ENCODE data around the gene ANKS1B. TPM values are rescaled to one million over a fixed set of nuclear protein-coding genes. Genes with fewer than 3 reads are reported as not detected.
"Not testable (repeated sequence)": the region's sequence is repeated elsewhere in the genome, so short reads cannot be mapped to it uniquely, and the experiment has no call there.

Gene ANKS1B
- total RNA-seq, 1 experiment from 2014 or later = 2.4 TPM

DNA sequence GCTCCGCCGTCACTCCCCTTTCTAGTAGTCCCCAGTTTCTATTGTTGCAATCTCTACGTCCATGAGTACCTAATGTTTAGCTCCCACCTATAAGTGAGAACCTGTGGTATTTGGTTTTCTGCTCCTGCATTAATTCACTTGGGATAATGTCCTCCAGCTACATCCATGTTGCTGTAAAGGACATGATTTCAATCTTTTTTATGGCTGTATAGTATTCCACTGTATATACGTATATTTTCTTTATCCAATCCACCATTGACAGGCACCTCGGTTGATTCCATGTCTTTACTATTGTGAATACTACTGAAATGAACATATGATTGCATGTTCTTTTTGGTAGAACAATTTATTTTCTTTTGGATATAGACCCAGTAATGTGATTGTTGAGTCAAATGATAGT is 114.7 kb downstream of the ANKS1B start:
- H3K4me1 ChIP-seq = no peaks in the 10 kb centered on the region
- no peak for DNase-seq
- H3K4me3 ChIP-seq = no peak overlapping the region
- no peaks in the 10 kb centered on the region for H3K27me3 ChIP-seq
- H3K27ac ChIP-seq = no peak overlapping the region
- H3K9me3 ChIP-seq (replicated peaks) = no peaks in the 10 kb centered on the region
- no peaks in the 10 kb centered on the region for H3K36me3 ChIP-seq

DNA sequence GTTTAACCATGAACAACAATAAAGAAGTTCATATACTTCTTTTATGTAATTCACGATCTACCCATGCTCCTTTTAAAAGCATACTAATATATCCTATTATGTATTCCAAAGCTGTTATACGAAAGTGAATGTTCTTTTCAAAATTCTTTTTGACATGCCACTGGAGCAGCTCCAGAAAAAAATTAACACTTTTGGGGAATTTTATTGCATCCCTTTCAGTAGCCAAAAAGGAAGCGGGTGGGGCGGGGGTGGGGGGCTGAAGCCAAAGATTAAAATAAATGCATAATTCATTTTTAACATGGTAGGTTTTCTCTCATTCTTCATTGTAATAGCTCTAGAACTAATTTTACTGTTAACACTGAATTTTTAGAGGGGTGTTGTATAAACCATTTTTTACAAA is 123.0 kb downstream of the ANKS1B start:
- Histone ChIP-seq H3K9me3 (replicated peaks) (no peaks in the 10 kb centered on the region), H3K4me1 (no peaks in the 10 kb centered on the region), H3K27me3 (no peaks in the 10 kb centered on the region), H3K36me3 (no peaks in the 10 kb centered on the region), H3K27ac (no peak overlapping the region), H3K4me3 (no peak overlapping the region)
- DNase-seq = no peak

DNA sequence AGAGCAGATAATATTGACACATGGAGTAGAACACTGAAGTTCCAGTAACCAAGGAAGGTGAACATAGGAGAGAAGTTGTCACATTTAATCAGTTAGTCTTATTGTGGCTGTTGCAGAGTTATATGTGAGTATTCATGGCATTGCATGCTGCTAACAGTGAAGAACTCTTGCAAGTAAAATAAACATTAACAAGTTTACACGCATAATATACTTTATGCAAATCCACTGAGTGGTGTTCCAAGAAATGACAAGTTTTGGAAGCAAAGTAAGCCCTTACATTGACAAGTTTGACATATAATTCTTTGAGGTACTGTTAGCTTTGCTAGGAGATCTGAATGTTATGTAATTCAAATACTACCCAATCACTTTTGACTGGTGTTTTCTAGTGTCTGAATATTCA is 125.6 kb downstream of the ANKS1B start:
- H3K4me3 ChIP-seq = no peak overlapping the region
- DNase-seq = no peak
- no peaks in the 10 kb centered on the region for H3K36me3 ChIP-seq
- no peaks in the 10 kb centered on the region for H3K27me3 ChIP-seq
- H3K4me1 ChIP-seq = no peaks in the 10 kb centered on the region
- H3K27ac ChIP-seq = no peak overlapping the region
- H3K9me3 ChIP-seq (replicated peaks) = no peaks in the 10 kb centered on the region

DNA sequence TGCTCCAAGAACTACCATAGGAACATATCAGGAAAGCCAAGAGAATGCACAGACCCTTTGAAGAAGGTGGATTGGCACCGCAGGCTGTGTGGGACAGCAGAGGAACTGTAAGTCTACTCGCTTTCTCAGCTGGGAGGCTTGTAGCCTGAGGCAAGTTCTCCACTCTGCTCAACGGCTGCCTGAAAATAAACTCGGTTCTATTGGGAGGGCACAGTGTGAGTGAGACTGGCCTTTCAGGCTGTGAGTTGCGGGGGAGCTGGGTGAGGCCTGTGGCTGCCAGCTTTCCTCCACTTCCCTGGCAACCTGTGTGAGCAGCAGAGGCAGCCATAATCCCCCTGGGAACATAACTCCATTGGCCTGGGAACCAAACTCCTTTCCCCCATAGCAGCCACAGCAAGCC is 132.1 kb downstream of the ANKS1B start:
- Histone ChIP-seq H3K9me3 (replicated peaks) (no peaks in the 10 kb centered on the region), H3K4me1 (no peaks in the 10 kb centered on the region), H3K36me3 (no peaks in the 10 kb centered on the region), H3K27me3 (no peaks in the 10 kb centered on the region), H3K27ac (no peak overlapping the region), H3K4me3 (no peak overlapping the region)
- peak; percentile 3 to 21 for DNase-seq

DNA sequence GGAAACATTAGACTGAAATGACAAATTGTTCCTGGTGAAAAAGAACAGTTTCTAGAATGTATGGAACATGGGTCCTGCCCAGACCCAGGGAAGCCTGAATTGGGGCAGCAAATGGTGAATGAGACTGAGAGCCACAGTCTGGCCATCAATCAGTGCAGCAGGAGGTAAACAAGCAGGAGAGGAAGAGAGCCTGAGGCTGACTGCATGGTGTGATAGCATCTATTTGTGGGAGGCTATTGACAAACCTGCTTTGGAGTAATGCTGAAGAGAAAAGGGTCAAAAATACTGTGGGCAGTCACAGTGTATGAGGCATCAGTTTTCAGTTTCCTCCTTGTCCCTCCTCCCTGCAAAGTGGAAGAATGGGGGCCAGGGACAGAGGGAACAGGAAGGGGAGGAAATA is 136.8 kb downstream of the ANKS1B start:
- Histone ChIP-seq H3K36me3 (no peaks in the 10 kb centered on the region), H3K9me3 (replicated peaks) (no peaks in the 10 kb centered on the region), H3K4me3 (no peak overlapping the region), H3K4me1 (no peaks in the 10 kb centered on the region), H3K27me3 (no peaks in the 10 kb centered on the region), H3K27ac (no peak overlapping the region)
- no peak for DNase-seq

DNA sequence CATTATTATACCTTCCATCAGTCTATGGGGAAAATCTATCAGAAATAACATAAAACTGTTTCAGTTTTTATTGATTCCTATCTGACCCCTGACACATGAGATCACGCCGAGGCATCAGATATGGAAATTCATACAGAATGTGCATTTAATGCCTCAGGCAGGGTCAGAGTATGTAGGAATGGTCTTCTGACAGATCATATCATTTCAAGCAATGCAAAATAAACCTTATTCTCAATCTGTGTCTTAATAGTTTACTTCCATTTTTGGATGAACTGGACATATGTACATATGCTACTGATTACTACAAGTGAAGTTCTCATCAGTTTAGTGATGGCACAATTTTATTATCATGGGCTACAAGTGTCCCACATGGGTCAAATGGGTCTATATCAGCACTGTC is 150.0 kb downstream of the ANKS1B start:
- Histone ChIP-seq H3K9me3 (replicated peaks) (no peaks in the 10 kb centered on the region), H3K4me3 (no peak overlapping the region), H3K27me3 (no peaks in the 10 kb centered on the region), H3K4me1 (no peaks in the 10 kb centered on the region), H3K36me3 (no peaks in the 10 kb centered on the region), H3K27ac (no peak overlapping the region)
- no peak for DNase-seq

DNA sequence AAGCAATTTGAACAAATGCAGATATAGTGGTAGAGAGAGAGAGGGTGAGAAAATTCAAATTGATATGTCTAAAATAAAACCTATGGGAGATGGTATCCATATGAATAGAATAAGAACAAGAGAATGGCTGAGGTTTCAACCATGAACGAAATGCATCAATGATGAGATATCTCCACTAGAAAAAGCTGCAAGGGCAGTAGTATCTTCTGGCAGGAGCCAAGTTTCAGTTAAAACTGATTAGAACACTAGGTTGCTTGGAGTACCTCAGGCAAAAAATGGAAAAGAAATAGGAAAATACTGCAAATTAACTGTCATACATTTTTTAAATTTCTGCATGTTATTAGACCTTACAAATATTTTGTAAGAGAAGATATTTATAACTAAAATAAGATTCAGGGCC is 151.3 kb downstream of the ANKS1B start:
- H3K9me3 ChIP-seq (replicated peaks) = no peaks in the 10 kb centered on the region
- DNase-seq = no peak
- H3K27me3 ChIP-seq = no peaks in the 10 kb centered on the region
- H3K27ac ChIP-seq = no peak overlapping the region
- no peaks in the 10 kb centered on the region for H3K36me3 ChIP-seq
- H3K4me3 ChIP-seq = no peak overlapping the region
- no peaks in the 10 kb centered on the region for H3K4me1 ChIP-seq

DNA sequence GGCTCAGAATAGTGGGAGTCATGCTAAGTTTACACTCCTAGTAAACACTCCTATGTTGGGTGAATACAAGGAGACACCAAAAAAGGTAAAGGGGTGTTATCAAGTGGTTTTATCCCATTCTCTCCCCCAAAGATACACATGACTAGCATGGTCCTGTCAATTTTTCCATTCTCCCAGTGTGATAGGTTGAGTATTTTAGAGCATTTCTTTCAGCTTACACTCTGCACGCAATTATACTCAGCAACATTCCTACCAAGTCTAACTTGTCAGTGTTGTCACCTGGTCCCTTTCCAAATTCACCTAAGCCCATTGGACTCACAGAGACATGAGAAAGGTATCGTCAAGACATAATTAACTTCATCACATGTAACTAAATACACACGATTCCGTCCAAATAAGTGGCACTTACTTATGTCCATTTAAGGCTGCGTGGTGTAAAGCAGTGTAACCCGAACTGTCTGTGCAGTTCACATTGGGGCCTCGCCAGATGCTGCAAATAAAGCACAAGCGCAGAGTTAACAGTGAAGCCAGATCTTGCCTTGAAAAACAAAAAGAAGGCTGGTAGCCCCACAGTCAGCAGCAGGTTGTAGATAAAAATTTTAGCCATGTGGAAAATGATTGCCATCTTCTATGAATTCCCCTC is 159.7 kb downstream of the ANKS1B start:
- no peaks in the 10 kb centered on the region for H3K27me3 ChIP-seq
- H3K27ac ChIP-seq = no peak overlapping the region
- no peak overlapping the region for H3K4me3 ChIP-seq
- no peaks in the 10 kb centered on the region for H3K36me3 ChIP-seq
- no peaks in the 10 kb centered on the region for H3K9me3 ChIP-seq (replicated peaks)
- peak in 1 of 2 experiments; percentile 6 for DNase-seq
- no peaks in the 10 kb centered on the region for H3K4me1 ChIP-seq

DNA sequence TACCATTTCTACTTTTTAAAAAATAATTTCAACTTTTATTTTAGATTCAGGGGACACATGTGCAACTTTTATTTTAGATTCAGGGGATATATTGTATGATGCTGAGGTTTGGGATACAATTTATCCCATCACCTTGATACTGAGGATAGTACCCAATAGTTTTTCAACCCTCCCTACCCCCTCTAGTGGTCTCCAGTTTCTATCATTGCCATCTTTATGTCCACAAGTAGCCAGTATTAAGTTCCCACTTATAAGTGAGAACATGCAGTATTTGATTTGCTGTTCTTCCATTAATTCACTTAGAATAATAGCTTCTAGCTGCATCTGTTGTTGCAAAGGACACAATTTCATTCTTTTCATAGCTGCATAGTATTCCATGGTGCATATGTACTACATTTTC is 162.5 kb downstream of the ANKS1B start:
- no peak for DNase-seq
- Histone ChIP-seq H3K4me1 (no peaks in the 10 kb centered on the region), H3K36me3 (no peaks in the 10 kb centered on the region), H3K9me3 (replicated peaks) (no peaks in the 10 kb centered on the region), H3K27me3 (no peaks in the 10 kb centered on the region), H3K4me3 (no peak overlapping the region), H3K27ac (no peak overlapping the region)

DNA sequence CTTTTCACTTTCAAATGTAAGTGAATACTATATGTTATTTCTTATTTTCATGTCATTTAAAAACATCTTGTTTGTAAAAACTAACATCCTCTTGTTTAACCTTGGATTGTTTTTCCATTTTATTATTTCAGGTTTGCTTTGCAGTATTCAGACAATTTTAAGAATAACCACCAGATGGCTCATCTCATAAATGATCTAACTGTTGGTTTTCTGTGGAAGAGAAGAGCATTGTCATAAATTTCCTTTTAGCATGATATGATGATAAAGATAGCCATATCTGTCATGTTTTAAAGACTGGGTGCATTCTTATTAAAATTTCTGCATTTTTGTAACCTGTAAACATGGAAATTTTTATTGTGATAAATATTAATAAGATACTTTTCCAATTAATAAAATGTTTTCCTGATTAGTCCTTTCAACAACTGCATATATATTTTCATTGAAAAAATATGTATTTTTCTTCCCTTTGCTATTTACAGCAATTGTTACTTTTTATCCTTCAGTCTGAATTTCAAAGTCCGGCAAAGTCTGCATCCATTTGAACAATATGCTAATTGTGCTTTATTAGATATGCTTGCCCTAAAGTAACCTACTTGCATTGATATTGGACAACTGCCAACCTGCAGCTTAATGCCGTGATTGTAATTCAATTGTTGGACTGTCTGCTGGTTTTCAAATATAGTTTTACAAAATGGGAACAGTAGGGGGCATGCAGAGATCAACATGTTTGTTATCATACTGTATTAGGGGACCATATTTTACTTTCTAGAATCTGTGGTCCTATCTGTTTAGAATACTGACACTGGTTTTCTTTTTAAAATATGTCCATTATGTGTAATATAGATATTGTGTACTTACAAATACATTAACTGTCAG is 173.8 kb downstream of the ANKS1B start:
- Histone ChIP-seq H3K27me3 (no peaks in the 10 kb centered on the region), H3K4me1 (no peaks in the 10 kb centered on the region), H3K9me3 (replicated peaks) (no peaks in the 10 kb centered on the region), H3K4me3 (no peak overlapping the region), H3K36me3 (no peaks in the 10 kb centered on the region), H3K27ac (no peak overlapping the region)
- peak; percentile 13 to 62 for DNase-seq

DNA sequence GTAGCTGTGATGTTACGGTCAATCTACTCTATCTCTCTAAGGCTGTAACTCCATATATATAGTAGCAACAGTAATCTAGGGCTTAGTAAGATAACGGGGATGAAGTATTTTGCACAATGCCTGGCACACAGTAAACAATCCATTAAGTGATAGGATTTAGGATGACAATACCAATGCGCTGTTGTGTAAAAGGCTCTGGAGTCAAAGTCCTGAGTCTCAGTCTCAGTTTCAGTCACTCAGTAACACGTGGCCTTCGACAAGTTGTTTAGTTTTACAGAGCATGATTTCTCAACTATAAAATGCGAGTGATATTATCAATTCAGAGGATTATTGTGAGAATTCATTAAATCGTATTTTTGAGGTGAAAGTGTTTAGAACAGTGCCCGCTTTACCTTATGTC is 174.8 kb downstream of the ANKS1B start:
- no peaks in the 10 kb centered on the region for H3K4me1 ChIP-seq
- H3K4me3 ChIP-seq = no peak overlapping the region
- no peaks in the 10 kb centered on the region for H3K9me3 ChIP-seq (replicated peaks)
- no peak for DNase-seq
- no peaks in the 10 kb centered on the region for H3K36me3 ChIP-seq
- no peaks in the 10 kb centered on the region for H3K27me3 ChIP-seq
- H3K27ac ChIP-seq = no peak overlapping the region

DNA sequence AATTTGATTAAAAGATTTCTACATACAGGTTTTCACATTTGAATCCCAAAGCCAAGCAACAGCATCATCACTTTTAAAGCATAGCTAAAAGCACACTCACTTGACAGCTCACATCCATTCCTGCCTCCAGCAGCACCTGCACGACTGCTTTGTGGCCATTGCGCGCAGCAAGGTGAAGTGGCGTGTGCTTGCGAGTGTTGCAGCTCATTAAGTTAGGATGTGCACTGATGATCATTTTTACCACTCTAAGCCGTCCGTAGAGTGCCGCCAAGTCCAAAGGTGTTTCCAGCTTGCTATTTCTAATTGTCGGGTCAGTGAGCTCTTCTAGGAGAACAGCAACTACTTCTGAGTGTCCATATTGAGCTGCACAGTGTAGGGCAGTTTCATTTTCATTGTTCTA is 178.4 kb downstream of the ANKS1B start:
- Histone ChIP-seq H3K9me3 (replicated peaks) (no peaks in the 10 kb centered on the region), H3K27me3 (no peaks in the 10 kb centered on the region), H3K4me3 (no peak overlapping the region), H3K27ac (no peak overlapping the region), H3K4me1 (no peaks in the 10 kb centered on the region), H3K36me3 (no peaks in the 10 kb centered on the region)
- no peak for DNase-seq

DNA sequence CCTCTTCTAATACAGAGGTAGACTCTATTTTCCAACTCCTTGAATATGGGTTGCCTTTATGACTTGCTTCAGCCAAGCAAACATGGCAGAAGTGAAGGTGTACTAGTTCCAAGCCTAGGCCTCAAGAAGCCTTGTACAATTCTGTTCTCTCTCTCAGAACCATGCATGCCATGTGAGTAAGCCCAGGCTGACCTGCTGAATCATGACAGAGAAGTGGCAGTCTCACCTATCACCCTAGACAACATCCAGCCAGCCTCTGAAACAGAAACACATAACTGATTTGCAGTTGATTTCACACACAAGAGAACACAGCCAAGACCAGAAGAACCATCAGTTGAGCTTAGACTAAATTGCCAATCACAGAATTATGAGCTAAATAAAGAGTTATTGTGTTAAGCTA is 180.0 kb downstream of the ANKS1B start:
- no peaks in the 10 kb centered on the region for H3K27me3 ChIP-seq
- H3K27ac ChIP-seq = no peak overlapping the region
- DNase-seq = no peak
- no peaks in the 10 kb centered on the region for H3K36me3 ChIP-seq
- H3K4me3 ChIP-seq = no peak overlapping the region
- H3K4me1 ChIP-seq = no peaks in the 10 kb centered on the region
- no peaks in the 10 kb centered on the region for H3K9me3 ChIP-seq (replicated peaks)

DNA sequence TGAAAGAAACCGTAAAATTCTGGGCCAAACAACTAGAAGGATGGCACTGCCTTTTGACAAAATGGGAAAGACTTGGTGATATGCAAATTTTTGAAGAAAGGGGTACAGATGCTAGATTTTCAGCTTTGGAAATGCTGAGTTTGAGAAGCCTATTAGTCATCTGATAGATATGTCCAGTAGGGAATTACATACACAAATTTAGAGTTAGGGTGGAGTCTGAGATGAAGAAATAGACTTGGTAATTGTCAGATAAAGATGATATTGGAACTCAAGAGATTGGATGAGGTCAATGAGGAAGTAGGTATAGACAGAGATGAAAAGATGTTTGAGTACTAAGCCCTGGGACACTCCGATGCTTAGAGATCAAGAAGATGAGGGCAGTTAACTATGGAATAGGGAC is 184.1 kb downstream of the ANKS1B start:
- no peaks in the 10 kb centered on the region for H3K36me3 ChIP-seq
- no peaks in the 10 kb centered on the region for H3K9me3 ChIP-seq (replicated peaks)
- DNase-seq = no peak
- H3K4me3 ChIP-seq = no peak overlapping the region
- H3K27me3 ChIP-seq = no peaks in the 10 kb centered on the region
- no peaks in the 10 kb centered on the region for H3K4me1 ChIP-seq
- H3K27ac ChIP-seq = no peak overlapping the region

DNA sequence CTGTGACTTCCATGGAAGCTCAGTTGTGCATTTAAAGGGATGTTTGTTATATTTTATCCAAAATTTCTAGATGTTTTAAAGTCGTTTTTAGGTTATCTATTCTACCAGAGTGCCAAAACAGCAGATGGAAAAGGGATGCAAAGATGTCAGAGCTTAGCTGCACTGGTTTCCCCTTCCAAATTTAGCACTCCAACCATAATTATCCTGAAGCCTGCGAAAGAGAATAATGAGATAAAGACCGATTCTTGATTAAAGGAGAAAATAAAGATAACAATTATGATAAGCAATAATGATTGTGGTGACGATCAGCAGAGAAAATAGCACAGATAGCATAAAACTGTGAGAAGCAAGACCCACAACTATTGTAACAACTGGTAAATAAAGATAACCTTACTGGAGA is 186.8 kb downstream of the ANKS1B start:
- not testable (repeated sequence) for H3K27ac ChIP-seq; H3K9me3 ChIP-seq (replicated peaks); H3K36me3 ChIP-seq; H3K4me1 ChIP-seq; H3K27me3 ChIP-seq; H3K4me3 ChIP-seq; DNase-seq

DNA sequence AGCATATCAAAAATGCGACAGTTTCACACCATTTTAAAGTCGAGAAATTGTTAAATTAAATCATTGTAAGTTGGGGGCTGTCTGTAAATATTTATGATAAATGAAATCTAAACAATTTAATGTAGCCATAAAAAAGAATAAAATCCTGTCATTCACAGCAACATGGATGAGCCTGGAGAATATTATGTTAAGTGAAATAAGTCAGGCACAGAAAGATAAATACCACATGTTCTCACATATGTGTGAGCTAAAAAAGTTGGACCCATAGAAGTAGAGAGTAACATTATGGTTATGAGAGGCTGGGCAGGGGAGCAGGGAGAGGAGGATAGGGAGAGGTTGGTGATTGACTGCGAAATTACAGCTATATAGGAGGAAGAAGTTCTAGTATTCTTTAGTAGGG is 201.3 kb downstream of the ANKS1B start:
- H3K4me1 ChIP-seq = no peaks in the 10 kb centered on the region
- no peaks in the 10 kb centered on the region for H3K9me3 ChIP-seq (replicated peaks)
- no peak overlapping the region for H3K4me3 ChIP-seq
- H3K27me3 ChIP-seq = no peaks in the 10 kb centered on the region
- no peaks in the 10 kb centered on the region for H3K36me3 ChIP-seq
- no peak for DNase-seq
- H3K27ac ChIP-seq = no peak overlapping the region

All from SJCRH30 (cell line).